ENCODE results near the gene SUPT4H1.

Gene SUPT4H1

GRCh38 chr17:58329035-58329809, 22.8 kb downstream of the SUPT4H1 start:
- H3K27me3 Mint-ChIP-seq = peaks cover 22% of the 10 kb centered on the region
- intact Hi-C loops (cut with micrococcal nuclease) = loop anchor here (1.0 to 10.0 kb wide), 4 partner anchors 9 to 46 kb away; partner anchors contain the start of gene SUPT4H1
- H3K4me3 Mint-ChIP-seq = peak overlapping the region; percentile 58
- H3K27ac Mint-ChIP-seq = peak overlapping the region; percentile 100
- H3K9me3 Mint-ChIP-seq = no peaks in the 10 kb centered on the region
- H3K36me3 Mint-ChIP-seq (ENCODE audit: low read depth) = peaks cover 38% of the 10 kb centered on the region
- peaks cover 71% of the 10 kb centered on the region for H3K4me1 Mint-ChIP-seq (ENCODE audit: low read depth)

DNA sequence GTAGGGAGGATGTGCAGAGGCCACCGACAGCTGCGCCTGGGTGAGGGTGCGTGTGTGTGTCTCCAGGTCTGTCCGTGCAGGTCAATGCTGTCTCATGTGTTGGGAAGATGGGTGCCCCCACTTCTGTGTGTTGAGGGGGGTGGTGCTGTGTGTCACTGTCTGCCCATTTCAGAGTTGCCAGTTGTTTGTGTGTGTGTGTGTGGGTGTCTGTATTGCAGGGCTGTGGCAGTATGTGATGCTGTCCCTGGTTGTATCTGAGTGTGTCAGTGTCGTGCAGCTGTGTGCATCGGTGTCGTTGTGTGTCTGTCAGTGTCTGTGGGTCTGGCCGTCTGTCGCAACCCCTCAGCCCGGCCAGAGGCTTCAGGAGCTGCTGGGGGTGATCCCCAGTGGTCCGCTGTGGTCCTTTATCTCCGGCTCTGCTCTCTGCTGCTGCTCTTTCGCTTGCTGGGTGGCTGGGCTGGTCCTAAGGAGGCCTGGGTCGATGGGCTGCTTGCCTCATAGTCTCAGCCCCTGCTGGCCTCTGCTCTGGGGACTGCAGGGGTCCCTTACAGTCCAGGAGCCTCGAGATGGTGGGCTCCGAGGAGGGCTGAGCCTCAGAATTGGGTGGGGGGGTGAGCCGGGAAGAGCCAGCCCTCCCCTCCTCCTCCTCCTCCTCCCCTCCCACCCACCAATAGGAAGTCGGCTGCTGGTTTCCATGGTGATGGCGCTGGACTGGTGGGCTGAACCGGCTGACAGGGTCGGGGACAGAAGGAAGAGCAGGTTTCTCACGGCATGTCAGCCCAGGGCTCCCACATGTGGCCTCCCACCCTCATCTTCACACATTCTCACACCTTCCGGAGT, 23.6 kb downstream of the SUPT4H1 start, which contains the start of gene TSPOAP1:
TSPOAP1 (minus strand) TSS at position 601 of the 840 bp plus-strand sequence. CDS start 875 bp downstream, outside the sequence.
- intact Hi-C loops (cut with micrococcal nuclease) = loop anchor here (1.0 to 10.0 kb wide), 4 partner anchors 10 to 46 kb away; partner anchors contain the start of gene SUPT4H1
- H3K36me3 Mint-ChIP-seq (ENCODE audit: low read depth) = peaks cover 38% of the 10 kb centered on the region
- peaks cover 63% of the 10 kb centered on the region for H3K4me1 Mint-ChIP-seq (ENCODE audit: low read depth)
- H3K9me3 Mint-ChIP-seq = no peaks in the 10 kb centered on the region
- peak within 1 kb of the TSS; percentile 58 for H3K4me3 Mint-ChIP-seq
- H3K27ac Mint-ChIP-seq = peak within 1 kb of the TSS; percentile 100
- H3K27me3 Mint-ChIP-seq = peaks cover 29% of the 10 kb centered on the region

GRCh38 chr17:58327363-58328194, 24.4 kb downstream of the SUPT4H1 start:
- intact Hi-C loops (cut with micrococcal nuclease) = loop anchor here (2.0 to 10.0 kb wide), 2 partner anchors 17 to 47 kb away; no protein-coding TSS in a partner anchor
- Mint-ChIP-seq H3K36me3 (ENCODE audit: low read depth) (peaks cover 31% of the 10 kb centered on the region), H3K9me3 (no peaks in the 10 kb centered on the region), H3K4me1 (ENCODE audit: low read depth) (peaks cover 57% of the 10 kb centered on the region), H3K27me3 (peaks cover 37% of the 10 kb centered on the region), H3K4me3 (peak overlapping the region; percentile 58), H3K27ac (peak overlapping the region; percentile 100)

- H3K4me3 Mint-ChIP-seq = no peak overlapping the region
- peaks cover 65% of the 10 kb centered on the region for H3K4me1 Mint-ChIP-seq (ENCODE audit: low read depth)
- intact Hi-C loops (cut with micrococcal nuclease) = loop anchor here (10.0 kb wide), 1 partner anchor 48 kb away; no protein-coding TSS in a partner anchor
- peaks cover 23% of the 10 kb centered on the region for H3K36me3 Mint-ChIP-seq (ENCODE audit: low read depth)
- H3K27ac Mint-ChIP-seq = peak overlapping the region; percentile 21
- H3K9me3 Mint-ChIP-seq = no peaks in the 10 kb centered on the region
- peaks cover 45% of the 10 kb centered on the region for H3K27me3 Mint-ChIP-seq
Measured at GRCh38 chr17:58326609-58327362, 25.2 kb downstream of the SUPT4H1 start.

DNA sequence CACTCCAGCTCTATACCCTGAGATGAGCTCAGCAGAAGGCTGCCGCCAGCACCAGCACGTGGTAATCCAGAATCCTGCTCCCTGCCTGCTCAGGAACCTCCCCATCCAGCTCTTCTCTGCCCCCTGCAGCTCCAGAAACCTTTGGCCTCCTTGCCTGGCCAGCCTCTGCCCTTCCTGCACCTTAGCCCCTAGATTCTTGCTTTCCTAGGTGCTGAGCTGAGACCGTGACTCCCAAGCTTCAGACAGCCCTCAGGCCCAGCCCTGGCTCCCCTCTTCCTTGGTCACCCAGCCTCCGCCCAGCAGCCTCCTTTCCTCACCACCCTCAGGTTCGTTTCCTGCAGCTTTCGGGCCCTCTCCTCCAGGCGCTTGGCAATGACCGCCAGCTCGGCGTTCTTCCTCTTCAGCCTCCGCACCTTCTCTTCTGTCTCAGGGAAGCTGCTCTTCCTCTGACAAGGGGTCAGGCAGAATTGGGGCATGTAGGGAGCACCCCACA, 26.0 kb downstream of the SUPT4H1 start:
- Mint-ChIP-seq H3K4me3 (peak overlapping the region; percentile 2), H3K4me1 (ENCODE audit: low read depth) (peaks cover 69% of the 10 kb centered on the region), H3K27ac (peak overlapping the region; percentile 21), H3K27me3 (peaks cover 50% of the 10 kb centered on the region), H3K36me3 (ENCODE audit: low read depth) (peaks cover 16% of the 10 kb centered on the region), H3K9me3 (no peaks in the 10 kb centered on the region)
- intact Hi-C loops (cut with micrococcal nuclease) = loop anchor here (10.0 kb wide), 1 partner anchor 49 kb away; no protein-coding TSS in a partner anchor

DNA sequence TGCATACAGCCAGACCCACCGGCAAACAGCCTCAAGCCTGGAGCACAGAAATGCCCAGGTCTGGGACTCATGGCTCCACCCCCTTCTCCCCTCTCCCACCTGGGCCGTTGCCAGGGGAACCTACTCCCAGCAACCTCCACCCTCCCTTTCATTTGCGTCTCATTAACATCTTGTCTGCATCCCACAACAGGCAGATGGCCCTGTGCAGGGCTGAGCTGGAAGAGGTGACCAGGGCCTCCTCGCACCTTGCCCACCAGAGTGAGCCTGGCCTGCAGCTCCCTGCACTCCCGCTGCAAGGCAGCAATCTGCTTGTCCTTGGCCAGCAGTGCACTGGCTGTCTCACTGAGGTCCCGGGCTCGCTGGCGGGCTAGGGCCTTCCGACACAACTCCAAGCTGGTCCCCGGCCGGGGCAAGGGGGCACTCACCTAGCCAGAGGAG, 26.7 kb downstream of the SUPT4H1 start:
- no peaks in the 10 kb centered on the region for H3K9me3 Mint-ChIP-seq
- no peak overlapping the region for H3K27ac Mint-ChIP-seq
- H3K36me3 Mint-ChIP-seq (ENCODE audit: low read depth) = peaks cover 9% of the 10 kb centered on the region
- intact Hi-C loops (cut with micrococcal nuclease) = loop anchor here (10.0 kb wide), 1 partner anchor 49 kb away; no protein-coding TSS in a partner anchor
- no peak overlapping the region for H3K4me3 Mint-ChIP-seq
- peaks cover 57% of the 10 kb centered on the region for H3K27me3 Mint-ChIP-seq
- peaks cover 67% of the 10 kb centered on the region for H3K4me1 Mint-ChIP-seq (ENCODE audit: low read depth)

- Mint-ChIP-seq H3K36me3 (ENCODE audit: low read depth) (peaks cover 2% of the 10 kb centered on the region), H3K27ac (no peak overlapping the region), H3K4me3 (no peak overlapping the region), H3K9me3 (no peaks in the 10 kb centered on the region), H3K27me3 (peaks cover 62% of the 10 kb centered on the region), H3K4me1 (ENCODE audit: low read depth) (peaks cover 61% of the 10 kb centered on the region)
- intact Hi-C loops (cut with micrococcal nuclease) = loop anchor here (10.0 kb wide), 1 partner anchor 50 kb away; no protein-coding TSS in a partner anchor
Measured at GRCh38 chr17:58324409-58325288, 27.4 kb downstream of the SUPT4H1 start.

DNA sequence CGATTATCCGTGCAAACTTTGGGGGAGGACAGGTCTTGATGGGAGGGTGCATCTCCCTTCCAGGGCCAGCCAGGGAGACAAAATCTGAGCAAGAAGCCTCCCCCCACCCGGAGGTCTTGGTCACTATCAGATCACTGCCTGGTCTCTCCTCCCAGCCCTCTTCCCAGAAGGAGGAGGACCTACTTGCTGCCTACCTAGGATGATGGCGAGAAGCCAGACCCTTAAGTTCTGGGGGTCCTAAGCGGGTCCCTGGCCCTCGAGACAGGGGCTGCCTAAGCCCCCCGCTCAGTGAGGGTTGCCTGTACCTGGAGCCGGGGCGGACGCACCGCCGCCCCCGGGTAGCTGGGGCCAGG, 28.0 kb downstream of the SUPT4H1 start:
- no peak overlapping the region for H3K4me3 Mint-ChIP-seq
- no peaks in the 10 kb centered on the region for H3K9me3 Mint-ChIP-seq
- H3K27me3 Mint-ChIP-seq = peaks cover 65% of the 10 kb centered on the region
- intact Hi-C loops (cut with micrococcal nuclease) = loop anchor here (10.0 kb wide), 1 partner anchor 51 kb away; no protein-coding TSS in a partner anchor
- H3K36me3 Mint-ChIP-seq (ENCODE audit: low read depth) = no peaks in the 10 kb centered on the region
- H3K4me1 Mint-ChIP-seq (ENCODE audit: low read depth) = peaks cover 55% of the 10 kb centered on the region
- no peak overlapping the region for H3K27ac Mint-ChIP-seq

DNA sequence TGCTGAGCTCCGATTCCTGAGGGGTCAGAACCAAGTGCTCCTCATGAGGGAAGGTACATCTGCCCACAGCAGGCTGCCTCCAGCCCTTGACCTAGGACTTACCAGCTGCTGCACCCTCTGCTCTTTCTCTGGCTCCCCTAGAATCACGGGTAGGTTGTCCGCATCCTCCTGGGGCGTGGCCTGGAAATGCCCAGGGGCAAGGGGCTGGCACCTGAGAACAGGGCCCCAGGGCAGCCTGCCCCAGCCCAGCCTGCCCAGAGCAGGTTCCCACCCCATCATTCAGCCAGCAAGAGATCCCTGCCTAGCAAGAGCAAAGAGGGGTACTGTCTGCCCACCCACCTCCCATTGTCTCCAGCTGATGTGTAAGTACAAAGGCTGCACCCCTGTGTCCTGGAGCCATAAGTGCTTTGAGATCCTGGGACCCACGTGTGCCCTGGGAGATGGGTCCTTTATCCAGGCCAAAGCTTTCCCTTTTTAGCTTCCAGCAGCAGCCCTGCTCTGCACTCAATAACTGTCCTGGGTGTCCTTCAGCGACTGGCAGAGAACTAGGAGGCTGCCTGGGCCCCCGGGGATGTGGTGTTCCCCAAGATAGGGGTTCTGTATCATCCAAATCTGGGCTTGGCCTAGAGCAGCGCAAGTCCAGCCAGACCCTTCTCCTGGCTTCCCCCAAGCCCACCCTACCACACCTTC, 28.5 kb downstream of the SUPT4H1 start:
- peaks cover 65% of the 10 kb centered on the region for H3K27me3 Mint-ChIP-seq
- no peaks in the 10 kb centered on the region for H3K9me3 Mint-ChIP-seq
- intact Hi-C loops (cut with micrococcal nuclease) = loop anchor here (10.0 kb wide), 1 partner anchor 51 kb away; no protein-coding TSS in a partner anchor
- no peak overlapping the region for H3K27ac Mint-ChIP-seq
- peaks cover 50% of the 10 kb centered on the region for H3K4me1 Mint-ChIP-seq (ENCODE audit: low read depth)
- no peaks in the 10 kb centered on the region for H3K36me3 Mint-ChIP-seq (ENCODE audit: low read depth)
- no peak overlapping the region for H3K4me3 Mint-ChIP-seq

DNA sequence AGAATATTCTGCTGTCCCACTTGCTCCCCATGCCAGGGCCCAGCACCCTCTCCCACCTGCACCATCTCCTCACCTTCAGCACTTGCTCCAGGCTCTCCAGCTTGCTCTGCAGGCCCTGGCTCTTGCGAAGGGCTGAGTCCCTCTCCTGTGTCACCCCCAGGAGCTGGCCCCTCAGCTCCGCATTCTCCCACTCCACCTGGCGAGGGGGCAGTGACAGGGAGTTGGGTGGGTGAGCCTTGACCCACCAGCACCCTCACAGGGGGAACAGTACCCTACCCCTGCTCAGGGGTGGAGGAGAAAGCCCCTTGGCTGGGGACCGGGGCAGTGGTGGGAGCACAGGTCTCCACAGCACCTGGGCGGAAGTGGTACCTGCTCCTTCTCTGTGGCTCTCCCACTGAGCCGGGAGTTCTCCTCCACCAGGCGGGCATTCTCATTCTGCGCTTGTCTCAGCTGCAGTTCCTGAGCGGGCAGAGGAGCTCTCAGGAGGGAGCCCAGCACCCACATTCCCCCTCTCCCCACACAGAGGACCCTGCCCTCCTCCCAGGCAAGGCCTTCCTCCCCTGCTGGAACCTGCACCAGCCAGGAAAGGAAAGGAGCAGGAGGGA, 29.3 kb downstream of the SUPT4H1 start:
- Mint-ChIP-seq H3K27ac (no peak overlapping the region), H3K9me3 (no peaks in the 10 kb centered on the region), H3K4me1 (ENCODE audit: low read depth) (peaks cover 42% of the 10 kb centered on the region)

More for the DNA sequence above, 29.3 kb downstream of the SUPT4H1 start:
- H3K4me3 Mint-ChIP-seq = no peak overlapping the region
- peaks cover 65% of the 10 kb centered on the region for H3K27me3 Mint-ChIP-seq
- H3K36me3 Mint-ChIP-seq (ENCODE audit: low read depth) = no peaks in the 10 kb centered on the region
- intact Hi-C loops (cut with micrococcal nuclease) = loop anchor here (10.0 kb wide), 1 partner anchor 52 kb away; no protein-coding TSS in a partner anchor
